H9 (cell line): ENCODE measurements around the gene RALGAPA2. TPM values are rescaled to one million over a fixed set of nuclear protein-coding genes. Genes with fewer than 3 reads are reported as not detected.

Experiments used
- DNase-seq: peaks from one replicate; pipeline ENCODE4 v3.0.0-alpha.2; 2017
- H2AFZ ChIP-seq: one replicate; pipeline ENCODE4 v1.6.1; 2013; ENCODE audit warnings: mild to moderate bottlenecking, low read length, control low read depth, moderate library complexity
- H2AK5ac ChIP-seq: 2 replicates; pipeline ENCODE4 v1.6.1; 2013; ENCODE audit warnings: low read length, control low read depth, mixed read lengths; ENCODE audit not compliant: insufficient read length
- H2BK120ac ChIP-seq: one replicate; pipeline ENCODE4 v1.6.1; 2013; ENCODE audit warnings: low read depth, mild to moderate bottlenecking, low read length, control low read depth, inconsistent platforms; ENCODE audit not compliant: poor library complexity, severe bottlenecking
- H2BK12ac ChIP-seq: 2 replicates; pipeline ENCODE4 v1.6.1; 2013; ENCODE audit warnings: low read length, control low read depth, mixed read lengths, low read depth; ENCODE audit not compliant: insufficient read length
- H2BK15ac ChIP-seq: 2 replicates; pipeline ENCODE4 v1.6.1; 2013; ENCODE audit warnings: low read depth, low read length, control low read depth
- H2BK20ac ChIP-seq: one replicate; pipeline ENCODE4 v1.6.1; 2013; ENCODE audit warnings: low read depth, mild to moderate bottlenecking, low read length, control low read depth, inconsistent platforms; ENCODE audit not compliant: poor library complexity, severe bottlenecking
- H2BK5ac ChIP-seq: 2 replicates; pipeline ENCODE4 v1.6.1; 2013; ENCODE audit warnings: low read length, control low read depth, mixed read lengths; ENCODE audit not compliant: insufficient read length
- H3K14ac ChIP-seq: 2 replicates; pipeline ENCODE4 v1.6.1; 2013; ENCODE audit warnings: low read length, control low read depth; ENCODE audit not compliant: insufficient read depth
- H3K18ac ChIP-seq: 2 replicates; pipeline ENCODE4 v1.6.1; 2013; ENCODE audit warnings: low read depth, mild to moderate bottlenecking, mixed read lengths, low read length, control low read depth; ENCODE audit not compliant: insufficient read length
- H3K23ac ChIP-seq: 2 replicates; pipeline ENCODE4 v1.6.1; 2013; ENCODE audit warnings: low read length, control low read depth, mixed read lengths, low read depth; ENCODE audit not compliant: insufficient read length
- H3K23me2 ChIP-seq: 2 replicates; pipeline ENCODE4 v1.6.1; 2013; ENCODE audit warnings: low read depth, mild to moderate bottlenecking, mixed read lengths, low read length, control low read depth; ENCODE audit not compliant: insufficient read length, poor library complexity, severe bottlenecking
- H3K27ac ChIP-seq: 2 replicates; pipeline ENCODE4 v1.5.1; 2013; ENCODE audit warnings: low read length, control low read depth, mixed read lengths, low read depth; ENCODE audit not compliant: insufficient read length
- H3K27me3 ChIP-seq: 2 replicates; pipeline ENCODE4 v1.6.1; 2013; ENCODE audit warnings: low read length, control low read depth, inconsistent platforms; ENCODE audit not compliant: insufficient read depth
- H3K4ac ChIP-seq: 2 replicates; pipeline ENCODE4 v1.6.1; 2013; ENCODE audit warnings: low read depth, mild to moderate bottlenecking, control low read depth, inconsistent platforms, low read length, moderate library complexity
- H3K4me1 ChIP-seq: 2 replicates; pipeline ENCODE4 v1.6.1; 2013; ENCODE audit warnings: low read length, control low read depth, inconsistent platforms; ENCODE audit not compliant: insufficient read depth
- H3K4me2 ChIP-seq: 2 replicates; pipeline ENCODE4 v1.6.1; 2013; ENCODE audit warnings: low read length, control low read depth, mixed read lengths; ENCODE audit not compliant: insufficient read length, insufficient read depth
- H3K56ac ChIP-seq: 2 replicates; pipeline ENCODE4 v1.6.1; 2013; ENCODE audit warnings: low read depth, mild to moderate bottlenecking, mixed read lengths, low read length, control low read depth; ENCODE audit not compliant: insufficient read length
- H3K79me1 ChIP-seq: 2 replicates; pipeline ENCODE4 v1.6.1; 2013; ENCODE audit warnings: low read depth, mild to moderate bottlenecking, moderate library complexity, low read length, control low read depth, inconsistent platforms; ENCODE audit not compliant: insufficient read depth, poor library complexity, severe bottlenecking
- H3K79me2 ChIP-seq: 2 replicates; pipeline ENCODE4 v1.6.1; 2013; ENCODE audit warnings: low read length, control low read depth, inconsistent platforms; ENCODE audit not compliant: insufficient read depth
- H3K9ac ChIP-seq: 2 replicates; pipeline ENCODE4 v1.6.1; 2013; ENCODE audit warnings: low read length, control low read depth, mixed read lengths; ENCODE audit not compliant: insufficient read length; ENCODE audit errors: extremely low read depth
- H3K9me3 ChIP-seq: one replicate; pipeline ENCODE4 v1.6.1; 2013; ENCODE audit warnings: low read depth, low read length, inconsistent platforms; ENCODE audit not compliant: control insufficient read depth
- H3T11ph ChIP-seq: one replicate; pipeline ENCODE4 v1.6.1; 2013; ENCODE audit warnings: mild to moderate bottlenecking, low read length, control low read depth, inconsistent platforms
- H4K20me1 ChIP-seq: one replicate; pipeline ENCODE4 v1.6.1; 2013; ENCODE audit not compliant: control insufficient read depth, insufficient read length, insufficient read depth
- H4K5ac ChIP-seq: 2 replicates; pipeline ENCODE4 v1.6.1; 2013; ENCODE audit warnings: low read depth, mild to moderate bottlenecking, mixed read lengths, low read length, control low read depth; ENCODE audit not compliant: insufficient read length
- H4K8ac ChIP-seq: replicated peaks from 2 replicates; pipeline ENCODE4 v1.6.1; 2013; ENCODE audit warnings: low read length, control low read depth, mixed read lengths, low read depth; ENCODE audit not compliant: insufficient read length
- H4K91ac ChIP-seq: 2 replicates; pipeline ENCODE4 v1.6.1; 2013; ENCODE audit warnings: low read depth, mild to moderate bottlenecking, moderate library complexity, mixed read lengths, low read length, control low read depth; ENCODE audit not compliant: insufficient read length
- H3K27ac Mint-ChIP-seq, 3 experiments: 2 replicates in 2 of 3; 3 replicates in 1 of 3; pipeline ENCODE4 v1.8.0; 2020 to 2021; ENCODE audit warnings: mixed read lengths in 3 of 3, mild to moderate bottlenecking in 1 of 3, moderate library complexity in 1 of 3
- H3K27me3 Mint-ChIP-seq: 2 replicates; pipeline ENCODE4 v1.8.0; 2021; ENCODE audit warnings: low read depth, mild to moderate bottlenecking, moderate library complexity, mixed read lengths
- H3K36me3 Mint-ChIP-seq, 3 experiments: 2 replicates in 2 of 3; 3 replicates in 1 of 3; pipeline ENCODE4 v1.8.0; 2020 to 2021; ENCODE audit warnings: low read depth in 3 of 3, mixed read lengths in 3 of 3; ENCODE audit not compliant: insufficient read depth in 1 of 3
- H3K4me1 Mint-ChIP-seq, 2 experiments: 2 replicates each; pipeline ENCODE4 v1.8.0; 2020; ENCODE audit warnings: mixed read lengths in 2 of 2
- H3K4me3 Mint-ChIP-seq, 2 experiments: 2 replicates in 1 of 2; 3 replicates in 1 of 2; pipeline ENCODE4 v1.8.0; 2020 to 2021; ENCODE audit warnings: mild to moderate bottlenecking in 2 of 2, mixed read lengths in 2 of 2, moderate library complexity in 1 of 2
- H3K9me3 Mint-ChIP-seq, 2 experiments: 2 replicates in 1 of 2; 3 replicates in 1 of 2; pipeline ENCODE4 v1.8.0; 2020; ENCODE audit warnings: mild to moderate bottlenecking in 2 of 2, mixed read lengths in 2 of 2, moderate library complexity in 1 of 2
- CTCF ChIP-seq: fragments of 200-600 bp; sonication (generic); conservative IDR thresholded peaks from 3 replicates; pipeline ENCODE4 v1.8.0; 2021; ENCODE audit warnings: antibody characterized with exemption, mild to moderate bottlenecking
- WGBS: extraction: QIAGEN DNeasy Blood & Tissue Kit; methylation state at CpG from one replicate; pipeline ENCODE4 v1.1.7; 2013; ENCODE audit warnings: missing lambda C conversion rate, low lambda C conversion rate, mixed read lengths; ENCODE audit not compliant: insufficient read length; ENCODE audit errors: extremely low coverage; 5-methylcytosine and 5-hydroxymethylcytosine counted together
- total RNA-seq: library from RNA; stranded (reverse); gene quantifications from 2 replicates; pipeline ENCODE4 v1.2.1, GENCODE V29; 2021

The RALGAPA2 gene
- total RNA-seq, 1 experiment from 2014 or later = 16.6 TPM

- Histone ChIP-seq H3K4me1 (peaks cover 3% of the 10 kb centered on the region; the same call in 1 of the 2 replicates), H3K4me2 (no peak overlapping the region), H3K14ac (no peak overlapping the region), H2BK5ac (no peak overlapping the region), H2BK12ac (no peak overlapping the region), H2BK20ac (no peak overlapping the region), H3T11ph (no peak overlapping the region), H2AK5ac (no peak overlapping the region), H2BK15ac (no peak overlapping the region), H3K23ac (no peak overlapping the region), H3K56ac (no peak overlapping the region), H3K9me3 (no peaks in the 10 kb centered on the region), H3K79me1 (no peaks in the 10 kb centered on the region), H2AFZ (no peak overlapping the region), H4K8ac (no peak overlapping the region), H3K18ac (no peak overlapping the region), H3K4ac (no peak overlapping the region), H4K5ac (no peak overlapping the region), H3K79me2 (no peaks in the 10 kb centered on the region), H3K23me2 (no peaks in the 10 kb centered on the region), H3K27me3 (no peaks in the 10 kb centered on the region), H4K20me1 (no peaks in the 10 kb centered on the region), H2BK120ac (no peak overlapping the region), H3K27ac (no peak overlapping the region), H4K91ac (no peak overlapping the region), H3K9ac (no peak overlapping the region)
- Mint-ChIP-seq H3K27ac (no peak overlapping the region), H3K36me3 (no peaks in the 10 kb centered on the region; a peak in 2 of 7 replicates), H3K4me3 (no peak overlapping the region), H3K9me3 (no peaks in the 10 kb centered on the region), H3K27me3 (no peaks in the 10 kb centered on the region; the same call in 1 of the 2 replicates), H3K4me1 (peaks cover 20 to 25% of the 10 kb centered on the region in 2 experiments)
- TF ChIP-seq CTCF = no peak
- DNase-seq = no peak
- WGBS = no CpG with 5 or more reads among the region's 5 CpGs
Observed at GRCh38 chr20:20439602-20440190, 272.7 kb downstream of the RALGAPA2 start.
